HG03457 (cell line): Measurements from ENCODE around the gene ACOX3.
"Not testable (repeated sequence)": the region's sequence is repeated elsewhere in the genome, so short reads cannot be mapped to it uniquely, and the experiment has no call there.

ENCODE experiments used
- ATAC-seq: cut with Tn5 transposase; IDR thresholded peaks from one replicate; pipeline ENCODE4 v1.9.1; 2021; ENCODE audit warnings: moderate number of reproducible peaks; ENCODE audit not compliant: unreplicated experiment

ACOX3 gene

DNA sequence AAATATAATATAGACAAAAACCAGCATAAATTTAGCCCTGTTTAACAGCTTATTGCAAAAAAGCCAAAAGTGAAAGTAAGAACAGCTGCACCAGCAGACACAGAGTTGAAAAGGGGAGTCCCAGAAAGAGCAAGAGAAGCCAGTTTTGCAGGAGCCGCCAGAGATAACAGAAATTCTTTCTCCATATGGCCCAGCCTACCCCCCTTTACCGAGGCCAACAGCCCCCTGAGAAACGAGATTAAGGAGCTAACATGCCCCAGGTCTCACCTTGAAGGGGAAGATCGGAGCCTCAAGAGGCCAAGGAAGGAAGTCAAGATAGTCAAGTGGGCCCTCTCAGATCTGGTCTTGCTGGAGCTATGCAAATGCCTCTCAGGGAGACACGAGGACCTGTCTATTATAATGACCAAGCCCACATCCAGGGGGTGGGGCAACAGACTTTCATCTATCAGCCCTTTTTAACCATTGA is 4.8 kb downstream of the ACOX3 start:
- peak; percentile 41 for ATAC-seq

DNA sequence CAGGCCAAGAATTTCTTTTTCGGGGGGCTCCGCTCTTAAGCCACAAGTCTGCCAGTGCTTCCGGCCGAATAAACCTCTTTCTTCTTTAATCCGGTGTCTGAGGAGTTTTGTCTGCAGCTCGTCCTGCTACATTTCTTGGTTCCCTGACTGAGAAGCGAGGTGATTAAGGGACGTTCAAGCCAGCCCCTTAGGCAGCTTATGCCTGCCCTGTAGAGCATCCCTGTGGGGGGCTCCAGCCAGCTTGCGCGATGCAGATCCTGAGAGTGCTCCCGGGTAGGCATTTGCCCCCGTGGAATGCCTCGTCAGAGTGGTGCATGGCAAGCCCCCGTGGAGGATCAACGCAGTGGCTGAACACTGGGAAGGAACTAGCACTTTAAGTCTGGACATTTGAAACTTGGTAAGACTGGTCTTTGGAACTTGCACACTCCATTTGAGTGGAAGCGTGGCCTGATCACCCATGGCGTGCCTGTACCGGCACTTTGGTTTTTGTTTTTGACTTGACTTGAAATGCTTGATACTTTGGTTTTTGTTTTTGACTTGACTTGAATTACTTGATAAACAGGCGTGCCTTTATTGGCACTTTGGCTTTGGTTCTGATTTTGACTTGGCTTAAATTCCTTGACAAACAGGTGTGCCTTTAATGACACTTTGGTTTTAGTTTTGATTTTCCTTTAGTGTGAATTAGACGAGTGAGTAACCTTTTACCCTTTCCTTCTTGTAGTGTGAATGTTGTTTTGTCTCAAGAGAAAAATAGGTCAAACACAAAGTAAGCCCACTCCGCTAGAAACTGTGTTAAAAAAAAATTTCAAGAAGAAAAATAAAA is 6.1 kb downstream of the ACOX3 start:
- ATAC-seq, result no peak

DNA sequence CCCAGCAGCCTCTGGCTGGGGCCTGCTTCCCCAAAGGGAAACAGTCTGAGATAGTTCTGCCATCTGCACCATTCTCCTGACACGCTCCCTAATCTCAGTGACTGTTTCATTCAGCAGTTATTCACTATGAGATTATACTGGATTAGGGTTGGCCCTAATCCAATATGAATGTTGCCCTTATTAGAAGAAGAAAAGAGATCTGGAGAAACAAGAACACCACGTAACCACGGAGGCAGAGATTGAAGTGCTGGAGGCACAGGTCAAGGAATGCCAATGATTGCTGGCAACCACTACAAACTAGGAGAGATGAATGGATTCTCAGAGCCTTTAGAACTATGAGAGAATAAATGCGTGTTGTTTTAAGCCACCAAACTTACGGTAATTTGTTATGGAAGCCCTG is 7.4 kb downstream of the ACOX3 start:
- no peak for ATAC-seq

DNA sequence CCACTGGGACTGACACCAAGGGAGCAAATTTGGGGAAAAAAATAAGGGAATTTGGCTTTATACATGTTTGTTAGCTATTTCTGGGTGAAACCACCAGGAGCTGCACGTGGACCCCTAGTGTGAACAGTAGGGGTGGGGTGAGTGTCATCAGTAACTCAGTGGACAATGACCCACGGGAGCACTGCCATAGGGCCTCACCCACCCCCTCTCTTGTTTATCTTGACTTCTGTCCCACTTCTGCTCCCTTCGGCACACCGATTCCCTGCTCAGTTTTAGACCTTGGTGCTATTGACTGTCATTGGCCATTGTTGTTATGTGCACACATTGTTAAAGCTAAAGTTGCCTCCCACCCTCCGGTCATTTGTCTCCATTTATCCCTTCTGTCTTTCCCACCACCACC is 9.0 kb downstream of the ACOX3 start:
- ATAC-seq, result no peak

DNA sequence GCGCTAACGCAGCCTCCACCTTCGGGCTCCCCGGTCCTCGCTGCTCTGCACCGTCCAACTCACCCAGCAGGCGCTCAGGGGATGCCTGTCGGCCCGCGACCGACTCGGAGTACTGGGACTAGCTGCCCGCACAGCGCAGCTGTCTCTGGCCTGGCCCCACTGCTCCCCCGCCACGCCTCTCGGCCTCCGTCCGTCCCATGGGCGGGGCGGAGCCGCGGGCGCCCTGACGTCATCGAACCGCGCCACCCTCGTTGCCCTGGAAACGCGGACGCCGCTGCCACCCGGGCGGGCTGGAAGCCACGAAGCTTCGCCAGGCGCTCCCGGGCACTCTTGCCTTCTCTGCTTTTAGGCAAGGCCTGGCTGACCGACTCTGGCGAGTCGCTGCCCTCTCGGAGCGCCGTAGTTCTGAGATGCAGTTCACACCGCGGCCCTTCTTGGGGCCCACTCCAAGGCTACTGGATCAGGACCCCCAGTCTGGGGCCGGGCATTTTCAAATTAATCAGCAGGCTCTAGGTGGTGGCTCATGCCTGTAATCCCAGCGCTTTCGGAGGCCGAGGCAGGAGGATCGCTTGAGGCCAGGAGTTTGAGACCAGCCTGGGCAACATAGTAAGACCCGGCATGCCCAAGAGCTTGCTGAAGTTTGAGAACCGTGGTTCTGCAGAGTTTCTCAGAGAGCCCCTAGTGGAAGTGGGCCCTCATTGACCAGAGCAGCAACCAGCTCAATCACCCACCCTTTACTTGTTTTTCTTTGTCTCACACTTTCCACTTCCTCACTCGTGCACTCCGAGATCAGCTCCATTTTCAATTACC is 12.0 kb downstream of the ACOX3 start:
- ATAC-seq, result peak; percentile 87

DNA sequence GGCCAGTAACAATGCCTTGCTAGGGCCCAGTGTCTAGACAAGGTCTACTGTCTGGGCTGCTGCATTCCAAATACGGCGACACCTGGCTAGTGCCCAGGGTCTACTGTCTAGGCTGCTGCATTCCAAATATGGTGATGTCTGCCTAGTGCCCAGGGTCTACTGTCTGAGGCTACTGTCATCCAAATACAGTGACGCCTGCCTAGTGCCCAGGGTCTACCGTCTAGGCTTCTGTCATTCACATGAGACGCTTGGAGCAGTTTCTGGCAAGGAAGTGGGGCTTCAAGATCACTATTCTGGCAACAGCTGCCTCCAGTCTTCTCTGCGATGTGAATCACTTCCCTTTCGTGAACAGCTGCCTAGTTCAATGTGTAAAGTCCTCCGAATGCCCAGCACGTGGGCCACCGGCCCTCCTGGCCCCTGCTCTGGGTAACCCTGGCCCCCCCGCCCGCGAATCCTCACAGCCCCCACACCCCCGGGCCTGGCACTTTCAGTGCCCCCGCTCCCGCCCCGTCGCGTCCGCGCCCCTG is 12.7 kb downstream of the ACOX3 start:
- ATAC-seq, result peak; percentile 38

DNA sequence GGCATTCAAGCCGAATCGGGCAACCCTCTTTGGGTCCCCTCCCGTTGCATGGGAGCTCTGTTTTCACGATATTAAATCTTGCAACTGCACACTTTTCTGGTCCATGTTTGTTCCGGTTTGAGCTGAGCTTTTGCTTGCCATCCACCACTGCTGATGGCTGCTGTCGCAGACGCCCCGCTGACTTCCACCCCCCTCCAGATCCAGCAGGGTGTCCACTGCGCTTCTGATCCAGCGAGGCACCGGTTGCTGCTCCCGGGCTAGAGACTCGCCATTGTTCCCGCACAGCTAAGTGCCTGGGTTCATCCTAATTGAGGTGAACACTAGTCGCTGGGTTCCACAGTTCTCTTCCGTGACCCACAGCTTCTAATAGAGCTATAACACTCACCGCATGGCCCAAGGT is 13.3 kb downstream of the ACOX3 start:
- no peak for ATAC-seq

DNA sequence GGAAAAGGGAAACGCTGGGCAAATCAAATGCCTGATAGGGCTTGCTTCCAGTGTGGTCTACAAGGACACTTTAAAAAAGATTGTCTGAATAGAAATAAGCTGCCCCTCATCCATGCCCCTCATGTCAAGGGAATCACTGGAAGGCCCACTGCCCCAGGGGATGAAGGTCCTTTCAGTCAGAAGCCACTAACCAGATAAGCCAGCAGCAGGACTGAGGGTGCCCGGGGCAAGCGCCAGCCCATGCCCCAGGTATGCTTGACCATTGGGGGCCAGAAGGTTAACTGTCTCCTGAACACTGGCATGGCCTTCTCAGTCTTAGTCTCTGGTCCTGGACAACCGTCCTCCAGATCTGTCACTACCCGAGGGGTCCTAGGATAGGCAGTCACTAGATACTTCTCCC is 17.7 kb downstream of the ACOX3 start:
- no peak for ATAC-seq

DNA sequence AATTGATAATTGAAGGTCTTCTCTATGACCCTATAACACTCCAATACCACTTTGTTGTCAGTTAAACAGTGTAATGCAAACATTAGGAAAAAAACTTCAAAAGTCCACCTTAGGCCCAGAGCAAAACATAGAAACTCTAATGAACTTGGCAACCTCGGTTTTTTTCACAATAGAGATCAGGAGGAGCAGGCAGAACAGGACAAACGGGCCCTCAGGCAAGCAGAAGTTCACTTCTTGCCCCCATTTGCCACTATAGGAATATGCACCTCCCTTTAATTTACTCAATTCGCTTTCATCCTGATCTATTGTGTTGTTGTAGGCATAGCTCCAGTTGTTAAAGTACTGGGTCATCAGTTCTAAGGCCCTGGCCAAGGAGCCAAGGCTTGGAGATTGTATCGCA is 18.2 kb downstream of the ACOX3 start:
- no peak for ATAC-seq

DNA sequence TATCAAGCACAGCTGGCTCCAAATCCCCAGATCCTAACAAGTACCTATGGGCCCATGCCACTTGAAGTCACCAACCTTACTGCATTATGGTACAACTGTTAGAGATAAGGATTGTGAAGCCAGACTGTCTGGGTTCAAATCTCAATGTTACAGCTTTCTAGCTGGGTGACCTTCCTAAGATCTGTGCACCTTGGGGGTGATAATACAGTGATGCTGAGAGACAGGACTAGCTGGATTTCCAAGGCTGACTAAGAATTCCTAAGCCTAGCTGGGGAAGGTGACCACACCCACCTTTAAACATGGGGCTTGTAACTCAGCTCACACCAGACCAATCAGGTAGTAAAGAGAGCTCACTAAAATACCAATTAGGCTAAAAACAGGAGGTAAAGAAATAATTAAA is 20.4 kb downstream of the ACOX3 start:
- ATAC-seq, result not testable (repeated sequence)

DNA sequence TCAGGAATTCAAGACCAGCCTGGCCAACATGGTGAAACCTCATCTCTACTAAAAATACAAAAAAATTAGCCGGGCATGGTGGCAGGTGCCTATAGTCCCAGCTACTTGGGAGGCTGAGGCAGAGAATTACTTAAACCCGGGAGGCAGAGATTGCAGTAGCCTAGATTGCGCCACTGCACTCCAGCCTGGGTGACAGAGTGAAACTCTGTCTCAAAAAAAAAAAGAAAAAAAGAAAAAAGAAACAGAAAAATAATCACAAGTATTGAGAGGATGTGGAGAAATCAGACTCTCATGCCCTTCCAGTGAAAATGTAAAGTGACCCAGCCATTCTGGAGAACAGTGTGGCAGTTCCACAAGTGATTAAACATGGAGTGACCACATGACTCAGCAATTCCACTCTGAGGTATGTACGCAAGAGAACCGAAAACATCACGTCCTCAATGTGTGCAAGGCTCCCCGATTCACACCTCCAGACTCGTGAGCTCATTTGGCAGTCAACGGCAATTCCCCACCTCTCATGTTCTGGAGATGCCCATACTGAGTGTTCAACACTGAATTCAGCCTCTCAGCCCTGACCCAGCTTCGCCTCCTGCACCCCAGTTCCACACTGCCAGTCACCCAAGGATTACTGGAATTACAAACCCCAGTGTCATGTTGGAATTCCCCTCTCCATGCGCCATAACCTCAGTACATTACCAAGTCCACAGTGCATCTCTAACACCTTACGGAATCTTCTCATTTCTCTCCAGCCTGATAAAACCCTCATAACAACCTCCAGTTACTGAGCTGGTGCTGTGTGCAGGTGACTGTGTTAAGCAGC is 21.1 kb downstream of the ACOX3 start:
- ATAC-seq, result no peak

DNA sequence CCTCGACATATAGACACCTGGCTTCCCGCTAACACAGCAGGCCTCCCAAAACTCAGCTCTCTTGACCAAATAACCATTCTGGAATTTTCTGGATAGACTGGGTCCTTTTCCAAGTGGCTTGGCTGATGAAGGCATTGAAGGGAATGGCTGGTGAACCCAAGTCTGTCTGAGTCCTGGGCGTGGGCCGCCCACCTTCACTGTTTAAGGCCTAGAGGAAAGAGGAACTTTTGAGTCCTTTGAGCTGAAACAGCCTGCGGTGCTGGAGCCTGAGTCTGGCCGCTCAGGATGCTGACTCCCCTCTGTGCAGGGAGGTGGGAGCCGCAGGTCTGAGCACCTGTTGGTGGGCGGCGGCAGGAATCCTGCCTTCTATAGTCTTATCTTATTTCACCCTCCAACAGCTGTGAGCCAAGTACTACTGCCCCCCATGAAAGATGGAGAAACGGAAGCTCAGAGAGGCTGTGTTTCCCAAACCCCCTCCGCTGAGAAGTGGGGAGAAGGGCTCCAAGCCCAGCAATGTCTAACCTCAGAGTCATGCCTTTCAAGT is 23.4 kb downstream of the ACOX3 start:
- no peak for ATAC-seq

DNA sequence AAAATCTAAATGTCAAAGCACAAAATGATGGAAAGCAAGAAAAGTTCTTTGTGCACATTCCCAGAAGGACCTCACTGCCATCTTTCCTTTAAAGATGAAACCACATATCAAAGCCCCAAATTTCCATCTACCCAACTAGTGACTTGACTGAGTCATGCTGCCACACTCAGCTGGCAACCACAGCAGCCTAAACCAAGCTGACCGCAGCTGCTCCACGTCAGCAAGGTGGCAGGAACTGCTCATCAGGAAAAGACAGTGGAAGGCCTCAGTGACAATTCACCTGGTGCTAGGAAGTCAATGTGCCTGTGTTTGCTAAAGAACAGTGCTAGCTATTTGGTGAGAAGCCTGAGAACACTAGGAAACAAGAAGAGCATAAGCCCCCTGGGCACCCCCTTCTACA is 26.1 kb downstream of the ACOX3 start:
- ATAC-seq, result no peak

DNA sequence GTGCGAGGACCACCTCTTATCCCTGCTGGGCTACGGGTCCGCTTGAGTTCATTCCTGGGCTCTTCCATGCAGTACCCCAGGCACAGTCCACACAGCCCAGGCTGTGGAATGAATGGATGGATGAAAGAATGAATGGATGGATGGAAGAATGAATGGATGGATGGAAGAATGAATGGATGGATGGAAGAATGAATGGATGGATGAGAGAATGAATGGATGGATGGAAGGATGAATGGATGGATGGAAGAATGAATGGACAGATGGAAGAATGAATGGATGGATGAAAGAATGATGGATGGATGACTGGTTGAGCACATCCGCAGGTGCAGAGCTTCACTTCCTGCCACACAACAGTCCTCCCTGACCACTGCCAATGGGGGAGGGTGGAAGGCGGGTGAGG is 28.2 kb downstream of the ACOX3 start:
- ATAC-seq, result no peak

DNA sequence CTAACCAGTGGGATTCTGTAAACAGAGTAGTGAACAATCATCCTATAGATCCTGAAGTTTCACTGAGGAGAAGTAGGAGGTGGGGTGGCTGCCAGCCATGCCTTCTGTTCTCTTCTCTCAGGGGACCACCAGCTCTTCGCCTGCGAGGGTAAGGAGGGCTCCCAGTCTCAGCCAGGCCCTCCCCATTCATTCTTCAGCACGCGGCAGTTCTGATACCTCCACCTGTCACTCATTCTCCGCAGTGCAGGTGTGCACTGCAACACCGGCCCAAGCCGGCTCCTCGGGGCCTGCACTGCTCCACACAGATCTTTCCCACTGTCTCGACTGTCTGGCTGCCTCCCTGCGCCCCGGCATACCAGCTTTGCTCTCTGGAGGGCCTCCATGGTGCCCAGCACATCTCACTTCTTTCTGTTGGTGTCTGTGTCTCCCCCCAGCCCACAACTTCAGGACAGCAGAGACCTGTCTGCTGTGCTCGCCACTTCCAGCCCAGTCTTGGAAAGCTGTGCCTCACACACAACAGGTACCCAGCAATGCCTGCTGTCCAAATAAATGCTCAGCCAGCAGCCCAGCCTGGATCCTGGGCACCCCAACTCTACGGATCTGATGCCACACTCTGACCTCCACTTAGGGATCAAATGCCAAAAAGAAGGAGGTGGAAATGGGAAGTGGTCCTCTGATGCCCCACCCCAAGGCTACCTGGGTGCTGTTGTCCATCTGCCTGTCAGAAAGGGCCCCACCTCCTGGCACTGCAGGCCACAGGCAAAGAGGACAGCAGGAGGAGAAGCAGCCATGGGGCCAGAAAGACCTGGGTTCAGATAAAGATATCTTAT is 29.0 kb downstream of the ACOX3 start:
- no peak for ATAC-seq

DNA sequence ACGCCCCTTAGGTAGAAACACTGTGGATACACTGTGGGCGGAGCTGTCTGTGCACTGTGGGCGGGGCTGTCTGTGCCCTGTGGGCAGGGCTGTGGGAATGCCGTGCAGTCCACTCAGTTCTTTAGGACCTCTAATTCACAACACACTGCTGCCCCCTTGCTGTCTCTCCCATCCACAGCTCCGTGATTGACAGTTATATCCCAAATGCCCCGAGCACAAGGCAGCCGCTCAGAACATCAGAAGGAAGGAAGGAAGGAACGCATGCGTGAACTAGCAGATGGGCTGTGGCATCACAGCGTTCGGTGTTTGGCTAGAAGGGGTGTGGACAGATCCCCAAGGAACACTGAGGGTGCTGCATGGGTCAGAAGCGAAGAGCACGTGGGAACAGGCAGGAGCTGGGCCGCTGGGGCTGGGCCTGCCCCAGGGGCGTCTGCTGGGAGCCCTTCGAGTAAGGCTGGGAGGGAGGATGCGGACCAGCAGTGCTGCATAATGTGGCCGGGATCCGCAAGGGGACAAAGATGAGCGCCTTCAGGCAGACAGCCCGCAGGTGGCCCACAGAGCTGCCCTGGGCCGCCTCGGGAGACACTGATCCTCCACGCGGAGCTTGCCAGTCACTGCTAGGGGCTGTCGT is 29.8 kb downstream of the ACOX3 start:
- no peak for ATAC-seq

DNA sequence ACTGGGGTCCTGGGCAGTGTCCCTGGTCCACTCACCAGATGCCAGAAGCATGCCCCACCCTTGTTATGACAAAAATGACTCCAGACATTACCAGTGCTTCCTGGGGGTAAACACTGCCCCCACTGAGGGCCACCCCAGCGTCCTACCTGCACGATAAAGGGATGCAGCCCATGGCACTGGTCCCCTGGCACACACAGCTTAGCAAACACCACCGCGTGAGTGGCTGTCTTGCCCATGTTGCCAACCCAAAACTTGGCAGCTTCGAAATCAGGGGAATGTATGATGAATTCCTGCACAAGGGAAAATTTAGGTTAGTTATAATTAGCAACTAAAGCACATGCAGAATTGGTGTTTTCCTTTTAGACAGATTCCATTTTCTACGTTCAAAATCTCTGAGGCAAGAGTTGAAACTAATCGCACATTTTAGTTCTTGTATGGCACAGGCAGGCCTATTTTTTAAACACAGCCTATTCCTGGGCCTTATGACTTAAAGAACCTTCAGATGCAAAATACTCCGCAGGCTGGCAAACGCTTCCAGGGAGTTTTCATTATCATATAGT is 30.4 kb downstream of the ACOX3 start:
- no peak for ATAC-seq

DNA sequence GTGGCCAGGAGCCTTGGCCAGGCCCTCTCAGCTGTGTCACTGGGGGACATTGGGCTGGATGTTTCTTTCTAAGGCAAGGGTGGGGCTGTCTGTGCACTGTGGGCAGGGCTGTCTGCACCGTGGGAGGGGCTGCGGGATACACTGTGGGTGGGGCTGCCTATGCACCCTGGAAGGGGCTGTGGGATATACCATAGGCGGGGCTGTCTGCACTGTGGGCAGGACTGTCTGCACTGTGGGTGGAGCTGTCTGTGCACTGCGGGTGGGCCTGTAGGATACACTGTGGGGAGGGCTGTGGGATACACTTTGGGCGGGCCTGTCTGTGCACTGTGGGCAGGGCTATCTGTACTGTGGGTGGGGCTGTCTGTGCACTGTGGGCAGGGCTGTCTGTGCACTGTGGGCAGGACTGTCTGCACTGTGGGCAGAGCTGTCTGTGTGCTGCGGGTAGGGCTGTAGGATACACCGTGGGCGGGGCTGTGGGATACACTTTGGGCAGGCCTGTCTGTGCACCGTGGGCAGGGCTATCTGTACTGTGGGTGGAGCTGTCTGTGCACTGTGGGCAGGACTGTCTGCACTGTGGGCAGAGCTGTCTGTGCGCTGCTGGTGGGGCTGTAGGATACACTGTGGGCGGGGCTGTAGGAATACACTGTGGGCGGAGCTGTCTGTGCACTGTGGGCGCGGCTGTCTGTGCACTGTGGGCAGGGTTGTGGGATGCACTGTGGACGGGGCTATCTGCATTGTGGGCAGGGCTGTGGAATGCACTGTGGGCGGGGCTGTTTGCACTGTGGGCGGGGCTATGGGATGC is 31.1 kb downstream of the ACOX3 start:
- ATAC-seq, result no peak
